Panc1 (cell line): ENCODE data around the gene CCNB1IP1. TPM values are rescaled to one million over a fixed set of nuclear protein-coding genes. Genes with fewer than 3 reads are reported as not detected.

Experiments
- ATAC-seq: fragments of 200-7000 bp; cut with Tn5 transposase; 2 replicates; pipeline ENCODE4 v1.9.1; 2020; ENCODE audit warnings: mild to moderate bottlenecking, moderate library complexity
- BruUV-seq: library from RNA; stranded (reverse); fragments of 400-500 nt; replicated peaks from 2 replicates; lab custom pipeline; 2021; lab: Mats Ljungman, UMichigan
- CTCF ChIA-PET: fragments of 300-600 bp; sonication (Branson Sonifier 250); formaldehyde crosslinking; loops from one replicate; lab custom pipeline; 2022; ENCODE audit warnings: antibody characterized with exemption; lab: Charles Lee
- POLR2A ChIA-PET: fragments of 300-600 bp; sonication (Branson Sonifier 250); formaldehyde crosslinking; loops from one replicate; lab custom pipeline; 2022; ENCODE audit warnings: antibody characterized with exemption; lab: Charles Lee
- DNase-seq: peaks from one replicate; pipeline ENCODE4 v3.0.0-alpha.2; 2010; ENCODE audit warnings: low read depth, low spot score
- H3K27ac ChIP-seq: 2 replicates; pipeline ENCODE4 v1.5.1; 2011; ENCODE audit warnings: mild to moderate bottlenecking, low read length, inconsistent platforms
- H3K27me3 ChIP-seq: fragments of 200-500 bp; sonication (Bioruptor generic); 2 replicates; pipeline ENCODE4 v1.6.0; 2014; ENCODE audit warnings: low read length, inconsistent platforms; ENCODE audit not compliant: control insufficient read depth, insufficient read depth
- H3K36me3 ChIP-seq: fragments of 200-500 bp; sonication (Bioruptor generic); 2 replicates; pipeline ENCODE4 v1.5.1; 2014; ENCODE audit warnings: inconsistent platforms, mild to moderate bottlenecking, low read length, moderate library complexity; ENCODE audit not compliant: control insufficient read depth, insufficient read depth
- H3K4me1 ChIP-seq: 2 replicates; pipeline ENCODE4 v1.5.1; 2011; ENCODE audit warnings: inconsistent platforms, mild to moderate bottlenecking, low read length, moderate library complexity; ENCODE audit not compliant: control insufficient read depth, insufficient read depth
- H3K4me3 ChIP-seq, 2 experiments: 2 replicates each; pipeline ENCODE4 v1.5.1; 2011 to 2012; ENCODE audit warnings: low read depth in 2 of 2, low read length in 2 of 2, mild to moderate bottlenecking in 2 of 2, inconsistent platforms in 1 of 2, moderate library complexity in 1 of 2
- H3K9me3 ChIP-seq: fragments of 200-500 bp; sonication (Bioruptor generic); 2 replicates; pipeline ENCODE4 v1.5.1; 2014; ENCODE audit warnings: low read depth, mild to moderate bottlenecking, inconsistent platforms, low read length, moderate library complexity; ENCODE audit not compliant: control insufficient read depth, insufficient read depth
- POLR2AphosphoS5 ChIP-seq: IDR thresholded peaks from 2 replicates; pipeline ENCODE4 v1.6.1; 2012; ENCODE audit warnings: mild to moderate bottlenecking, low read depth, low read length, moderate library complexity
- SIN3A ChIP-seq: IDR thresholded peaks from 2 replicates; pipeline ENCODE4 v1.6.1; 2012; ENCODE audit warnings: low read depth, mild to moderate bottlenecking, low read length, moderate library complexity, borderline replicate concordance; ENCODE audit not compliant: insufficient read depth
- TCF7L2 ChIP-seq: IDR thresholded peaks from 2 replicates; pipeline ENCODE4 v1.6.1; 2011; ENCODE audit warnings: mild to moderate bottlenecking, low read depth, low read length, inconsistent platforms
- in situ Hi-C: cut with HindIII; loops from 2 replicates; pipeline ENCODE4 v1.10.0; 2016; ENCODE audit warnings: low sequenced_read_pairs, low pct_unique_long_range_greater_than_20kb
- intact Hi-C: fragments of 100-400 bp; cut with micrococcal nuclease; formaldehyde crosslinking; loops from one replicate; pipeline ENCODE4 v1.10.0; 2022; ENCODE audit not compliant: unreplicated experiment
- total RNA-seq: library from RNA; stranded (reverse); gene quantifications from one replicate; pipeline ENCODE4 v1.2.1, GENCODE V29; 2021; ENCODE audit not compliant: unreplicated experiment
- TF ChIP-seq, protein P1 (sequence below), 2 experiments: IDR thresholded peaks; 2 replicates each; pipeline ENCODE4 v1.6.1; 2011 to 2012; ENCODE audit warnings: low read depth in 2 of 2, control low read depth in 1 of 2, low read length in 1 of 2, mild to moderate bottlenecking in 1 of 2, moderate library complexity in 1 of 2; ENCODE audit not compliant: insufficient read depth in 1 of 2
- TF ChIP-seq, protein P2 (sequence below): fragments of 450-650 bp; IDR thresholded peaks from 2 replicates; pipeline ENCODE4 v1.5.1; 2017; ENCODE audit warnings: mild to moderate bottlenecking

The CCNB1IP1 gene
- total RNA-seq, 1 experiment from 2014 or later = 20.3 TPM

DNA sequence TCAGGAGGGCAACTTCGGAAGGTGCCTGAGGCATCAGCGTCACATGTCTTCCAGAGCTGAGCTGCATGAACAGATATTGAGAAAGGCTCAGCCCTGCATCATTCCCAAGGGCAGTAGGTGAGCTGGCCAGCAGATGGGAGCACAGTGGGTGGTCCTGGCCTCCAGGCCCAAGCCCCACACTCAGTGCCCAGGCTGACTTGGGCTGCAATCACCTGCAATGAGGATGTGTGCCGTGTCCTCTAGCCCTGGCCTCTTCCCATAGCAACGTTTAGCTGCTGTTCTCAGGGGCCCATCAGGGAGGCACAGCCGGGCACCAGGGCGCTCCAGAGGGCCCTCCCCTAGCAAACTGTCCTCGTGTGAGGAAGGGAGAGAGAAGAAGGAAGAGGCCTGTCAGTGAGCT, 48.3 kb upstream of the CCNB1IP1 start:
- BruUV-seq = no TSS peak
- in situ Hi-C loops (no loop called here), intact Hi-C loops (no loop called here)
- DNase-seq (no peak), ATAC-seq (no peak)
- H3K4me3 ChIP-seq = no peak overlapping the region
- TF ChIP-seq, protein P1, sequence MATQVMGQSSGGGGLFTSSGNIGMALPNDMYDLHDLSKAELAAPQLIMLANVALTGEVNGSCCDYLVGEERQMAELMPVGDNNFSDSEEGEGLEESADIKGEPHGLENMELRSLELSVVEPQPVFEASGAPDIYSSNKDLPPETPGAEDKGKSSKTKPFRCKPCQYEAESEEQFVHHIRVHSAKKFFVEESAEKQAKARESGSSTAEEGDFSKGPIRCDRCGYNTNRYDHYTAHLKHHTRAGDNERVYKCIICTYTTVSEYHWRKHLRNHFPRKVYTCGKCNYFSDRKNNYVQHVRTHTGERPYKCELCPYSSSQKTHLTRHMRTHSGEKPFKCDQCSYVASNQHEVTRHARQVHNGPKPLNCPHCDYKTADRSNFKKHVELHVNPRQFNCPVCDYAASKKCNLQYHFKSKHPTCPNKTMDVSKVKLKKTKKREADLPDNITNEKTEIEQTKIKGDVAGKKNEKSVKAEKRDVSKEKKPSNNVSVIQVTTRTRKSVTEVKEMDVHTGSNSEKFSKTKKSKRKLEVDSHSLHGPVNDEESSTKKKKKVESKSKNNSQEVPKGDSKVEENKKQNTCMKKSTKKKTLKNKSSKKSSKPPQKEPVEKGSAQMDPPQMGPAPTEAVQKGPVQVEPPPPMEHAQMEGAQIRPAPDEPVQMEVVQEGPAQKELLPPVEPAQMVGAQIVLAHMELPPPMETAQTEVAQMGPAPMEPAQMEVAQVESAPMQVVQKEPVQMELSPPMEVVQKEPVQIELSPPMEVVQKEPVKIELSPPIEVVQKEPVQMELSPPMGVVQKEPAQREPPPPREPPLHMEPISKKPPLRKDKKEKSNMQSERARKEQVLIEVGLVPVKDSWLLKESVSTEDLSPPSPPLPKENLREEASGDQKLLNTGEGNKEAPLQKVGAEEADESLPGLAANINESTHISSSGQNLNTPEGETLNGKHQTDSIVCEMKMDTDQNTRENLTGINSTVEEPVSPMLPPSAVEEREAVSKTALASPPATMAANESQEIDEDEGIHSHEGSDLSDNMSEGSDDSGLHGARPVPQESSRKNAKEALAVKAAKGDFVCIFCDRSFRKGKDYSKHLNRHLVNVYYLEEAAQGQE (IDR thresholded peaks at IDR 0.05; ENCODE audit: insufficient read depth in 1 of 2, low read depth in 2 of 2, low read length in 1 of 2) = no peak
- TF ChIP-seq SIN3A (no peak), POLR2AphosphoS5 (no peak), TCF7L2 (no peak)
- TF ChIP-seq, protein P2, sequence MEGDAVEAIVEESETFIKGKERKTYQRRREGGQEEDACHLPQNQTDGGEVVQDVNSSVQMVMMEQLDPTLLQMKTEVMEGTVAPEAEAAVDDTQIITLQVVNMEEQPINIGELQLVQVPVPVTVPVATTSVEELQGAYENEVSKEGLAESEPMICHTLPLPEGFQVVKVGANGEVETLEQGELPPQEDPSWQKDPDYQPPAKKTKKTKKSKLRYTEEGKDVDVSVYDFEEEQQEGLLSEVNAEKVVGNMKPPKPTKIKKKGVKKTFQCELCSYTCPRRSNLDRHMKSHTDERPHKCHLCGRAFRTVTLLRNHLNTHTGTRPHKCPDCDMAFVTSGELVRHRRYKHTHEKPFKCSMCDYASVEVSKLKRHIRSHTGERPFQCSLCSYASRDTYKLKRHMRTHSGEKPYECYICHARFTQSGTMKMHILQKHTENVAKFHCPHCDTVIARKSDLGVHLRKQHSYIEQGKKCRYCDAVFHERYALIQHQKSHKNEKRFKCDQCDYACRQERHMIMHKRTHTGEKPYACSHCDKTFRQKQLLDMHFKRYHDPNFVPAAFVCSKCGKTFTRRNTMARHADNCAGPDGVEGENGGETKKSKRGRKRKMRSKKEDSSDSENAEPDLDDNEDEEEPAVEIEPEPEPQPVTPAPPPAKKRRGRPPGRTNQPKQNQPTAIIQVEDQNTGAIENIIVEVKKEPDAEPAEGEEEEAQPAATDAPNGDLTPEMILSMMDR = no peak
- H3K27ac ChIP-seq = no peak overlapping the region
- ChIA-PET POLR2A (no interaction called here), CTCF (no interaction called here)
- H3K9me3 ChIP-seq = no peaks in the 10 kb centered on the region
- H3K27me3 ChIP-seq = no peaks in the 10 kb centered on the region
- no peaks in the 10 kb centered on the region for H3K4me1 ChIP-seq
- peaks cover 4% of the 10 kb centered on the region for H3K36me3 ChIP-seq

DNA sequence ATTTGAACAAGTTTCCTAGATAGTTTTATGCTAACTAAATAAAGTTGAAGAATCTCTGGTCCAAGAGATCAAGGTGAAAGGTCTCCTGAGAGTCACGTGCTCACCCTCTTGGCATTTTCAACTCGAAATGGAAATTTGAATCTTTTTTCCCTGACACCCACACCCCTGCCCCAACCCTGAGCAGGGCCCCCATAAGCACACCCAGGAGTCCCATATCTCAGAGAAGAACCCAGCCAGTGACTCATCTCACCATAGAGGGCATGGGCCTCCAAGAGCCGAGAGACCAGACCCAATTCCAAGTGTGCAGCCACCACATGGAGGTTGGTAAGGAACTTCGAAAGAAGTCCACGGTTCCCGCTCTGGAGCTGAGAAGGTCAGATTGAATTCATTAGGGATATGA, 47.6 kb upstream of the CCNB1IP1 start:
- ChIA-PET POLR2A (no interaction called here), CTCF (no interaction called here)
- DNase-seq (no peak), ATAC-seq (no peak)
- no peak overlapping the region for H3K4me3 ChIP-seq
- intact Hi-C loops = no loop called here
- TF ChIP-seq, protein P2 = no peak
- TF ChIP-seq, protein P1 (IDR thresholded peaks at IDR 0.05; ENCODE audit: insufficient read depth in 1 of 2, low read depth in 2 of 2, low read length in 1 of 2) = no peak
- TF ChIP-seq TCF7L2 (no peak), POLR2AphosphoS5 (no peak), SIN3A (no peak)
- no peaks in the 10 kb centered on the region for H3K9me3 ChIP-seq
- in situ Hi-C loops = no loop called here
- BruUV-seq = no TSS peak
- H3K36me3 ChIP-seq = peaks cover 4% of the 10 kb centered on the region
- no peak overlapping the region for H3K27ac ChIP-seq
- H3K4me1 ChIP-seq = no peaks in the 10 kb centered on the region
- H3K27me3 ChIP-seq = no peaks in the 10 kb centered on the region
